Pancreas (tissue), 10 donors: ENCODE data around the gene CNTN1. TPM values are rescaled to one million over a fixed set of nuclear protein-coding genes. Genes with fewer than 3 reads are reported as not detected.

ENCODE experiments used
- ATAC-seq, 4 donors: fragments of 200-7000 bp; cut with Tn5 transposase; one replicate each; pipeline versions ENCODE4 v1.8.0 to v1.9.1; 2020; ENCODE audit warnings: mild to moderate bottlenecking in 4 of 4, moderate library complexity in 4 of 4
- DNase-seq, 6 donors: peaks; one replicate each; pipeline ENCODE4 v3.0.0-alpha.2; 2020
- FAIRE-seq: peaks from 2 replicates; lab custom pipeline; 2012; peaks lifted over from hg19 to GRCh38; lab: Jason Lieb, UNC
- H3K27ac ChIP-seq, 4 donors: fragments of 200-600 bp; sonication (generic); 1 replicate in 3 of 4; 2 replicates in 1 of 4; pipeline versions ENCODE4 v1.5.0 to v1.8.0; 2020
- H3K27me3 ChIP-seq, 4 donors: fragments of 200-600 bp; one replicate each; pipeline ENCODE4 v1.8.0; 2021
- H3K36me3 ChIP-seq, 3 donors: fragments of 200-600 bp; sonication (generic) in 1 of 3; one replicate each; pipeline versions ENCODE4 v1.5.0 to v1.8.0; 2020 to 2021
- H3K4me1 ChIP-seq, 3 donors: fragments of 200-600 bp; one replicate each; pipeline ENCODE4 v1.8.0; 2021
- H3K4me3 ChIP-seq, 4 donors: fragments of 200-600 bp; sonication (generic) in 2 of 4; one replicate each; pipeline versions ENCODE4 v1.5.0 to v1.8.0; 2020 to 2021
- H3K9me3 ChIP-seq, 4 donors: fragments of 200-600 bp; one replicate each; pipeline ENCODE4 v1.8.0; 2021
- WGBS, 2 donors: extraction: QIAGEN DNeasy Blood & Tissue Kit; methylation state at CpG; one replicate each; pipeline ENCODE4 v1.1.7; 2013; 5-methylcytosine and 5-hydroxymethylcytosine counted together
- intact Hi-C, 3 donors: fragments of 100-400 bp; cut with DNase I; formaldehyde crosslinking; loops; one replicate each; pipeline versions ENCODE4 v1.11.1 to v1.14.2; 2022
- polyA plus RNA-seq, 2 donors: library from polyadenylated mRNA; stranded (reverse); fragments of 200-250 nt; gene quantifications; one replicate each; pipeline ENCODE4 v1.2.3, GENCODE V29; 2013
- total RNA-seq, 6 donors: library from RNA; stranded (reverse); fragmentation: NEBNext Ultra II Directional in 4 of 6; extraction: Animal tissue kit (Norgen Biotek cat#: 25700) in 4 of 6; gene quantifications; one replicate each; pipeline versions ENCODE4 v1.2.1 to v1.2.4, GENCODE V29; 2021 to 2023
- TF ChIP-seq, protein P1 (sequence below), 4 donors: fragments of 200-600 bp; sonication (generic) in 3 of 4; IDR thresholded peaks; one replicate each; pipeline versions ENCODE4 v1.5.0 to v1.8.0; 2021; ENCODE audit warnings: antibody characterized with exemption in 4 of 4
- donor health status: healthy with polysubstance abuse.
- donor health status: DM: no; HTN: no; CAD: no; lungs with moderate emphysema.
- donor health status: DM: no; HTN: no; CAD: no.
- donor health status: control.
- donor health status: control.
- donor health status: Bipolar disorder and iron deficiency.
- donor health status: DM: yes; HTN: yes; CAD: no.
- donor health status: DM: no; HTN: no; CAD: no.
- donor health status: DM: no; HTN: no; CAD: no.
- donor health status: DM: yes; HTN: yes; CAD: no.

Gene CNTN1
- total and polyA plus RNA-seq, 8 donors, result 1.4 to 13.9 (median 4.6) TPM

DNA sequence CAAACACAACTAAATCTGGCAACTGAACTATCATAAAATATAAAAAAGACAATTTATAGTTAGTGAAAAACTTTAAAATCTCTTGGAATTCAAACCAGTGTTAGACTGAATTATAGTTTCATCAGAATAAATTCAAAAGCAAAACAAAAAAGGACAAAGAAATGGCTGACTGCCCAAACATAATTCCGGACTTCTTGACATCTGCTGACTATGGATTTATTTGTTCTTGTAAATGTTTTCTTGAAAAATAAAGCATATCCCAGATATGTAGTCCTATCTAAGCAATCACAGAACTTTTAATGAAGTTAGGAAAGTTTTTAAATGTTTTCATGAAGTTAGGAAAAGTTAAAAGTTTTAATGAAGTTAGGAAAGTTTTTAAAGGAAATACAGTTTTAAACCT, 45.8 kb upstream of the CNTN1 start:
- FAIRE-seq, result no peak
- DNase-seq, result no peak
- 17 to 30% methylated on average over 1 of the region's 1 CpG for WGBS, 2 donors
- H3K9me3 ChIP-seq, result no peaks in the 10 kb centered on the region
- TF ChIP-seq, protein P1, sequence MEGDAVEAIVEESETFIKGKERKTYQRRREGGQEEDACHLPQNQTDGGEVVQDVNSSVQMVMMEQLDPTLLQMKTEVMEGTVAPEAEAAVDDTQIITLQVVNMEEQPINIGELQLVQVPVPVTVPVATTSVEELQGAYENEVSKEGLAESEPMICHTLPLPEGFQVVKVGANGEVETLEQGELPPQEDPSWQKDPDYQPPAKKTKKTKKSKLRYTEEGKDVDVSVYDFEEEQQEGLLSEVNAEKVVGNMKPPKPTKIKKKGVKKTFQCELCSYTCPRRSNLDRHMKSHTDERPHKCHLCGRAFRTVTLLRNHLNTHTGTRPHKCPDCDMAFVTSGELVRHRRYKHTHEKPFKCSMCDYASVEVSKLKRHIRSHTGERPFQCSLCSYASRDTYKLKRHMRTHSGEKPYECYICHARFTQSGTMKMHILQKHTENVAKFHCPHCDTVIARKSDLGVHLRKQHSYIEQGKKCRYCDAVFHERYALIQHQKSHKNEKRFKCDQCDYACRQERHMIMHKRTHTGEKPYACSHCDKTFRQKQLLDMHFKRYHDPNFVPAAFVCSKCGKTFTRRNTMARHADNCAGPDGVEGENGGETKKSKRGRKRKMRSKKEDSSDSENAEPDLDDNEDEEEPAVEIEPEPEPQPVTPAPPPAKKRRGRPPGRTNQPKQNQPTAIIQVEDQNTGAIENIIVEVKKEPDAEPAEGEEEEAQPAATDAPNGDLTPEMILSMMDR (IDR thresholded peaks at IDR 0.05), result no peak
- H3K27ac ChIP-seq, result no peak overlapping the region
- H3K36me3 ChIP-seq, result no peaks in the 10 kb centered on the region
- H3K4me3 ChIP-seq, result no peak overlapping the region
- no peaks in the 10 kb centered on the region for H3K4me1 ChIP-seq
- ATAC-seq, result no peak
- intact Hi-C loops, result no loop called here
- H3K27me3 ChIP-seq, result no peaks in the 10 kb centered on the region

DNA sequence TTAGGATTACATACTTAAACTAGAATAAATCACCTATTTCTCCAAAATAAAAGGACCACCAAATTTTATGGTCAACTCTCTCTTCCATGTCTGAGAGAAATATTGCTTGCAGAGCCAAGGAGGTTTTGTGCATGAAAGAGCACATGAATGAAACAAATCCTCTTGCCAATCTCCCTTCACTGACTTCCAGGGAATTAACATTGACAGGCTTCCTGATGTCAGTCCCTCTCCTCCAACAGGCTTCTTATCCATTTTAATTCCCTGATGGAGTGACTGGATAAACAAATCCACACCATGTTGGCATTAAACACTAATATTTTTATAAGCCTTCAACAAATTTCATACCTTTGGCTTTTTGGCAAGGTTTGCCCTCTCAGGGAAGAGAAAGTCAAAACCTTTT, 45.3 kb upstream of the CNTN1 start:
- DNase-seq (no peak), ATAC-seq (no peak), FAIRE-seq (no peak)
- intact Hi-C loops, result no loop called here
- Histone ChIP-seq H3K36me3 (no peaks in the 10 kb centered on the region), H3K27me3 (no peaks in the 10 kb centered on the region), H3K9me3 (no peaks in the 10 kb centered on the region), H3K27ac (no peak overlapping the region), H3K4me1 (no peaks in the 10 kb centered on the region), H3K4me3 (no peak overlapping the region)
- TF ChIP-seq, protein P1 (IDR thresholded peaks at IDR 0.05), result no peak

DNA sequence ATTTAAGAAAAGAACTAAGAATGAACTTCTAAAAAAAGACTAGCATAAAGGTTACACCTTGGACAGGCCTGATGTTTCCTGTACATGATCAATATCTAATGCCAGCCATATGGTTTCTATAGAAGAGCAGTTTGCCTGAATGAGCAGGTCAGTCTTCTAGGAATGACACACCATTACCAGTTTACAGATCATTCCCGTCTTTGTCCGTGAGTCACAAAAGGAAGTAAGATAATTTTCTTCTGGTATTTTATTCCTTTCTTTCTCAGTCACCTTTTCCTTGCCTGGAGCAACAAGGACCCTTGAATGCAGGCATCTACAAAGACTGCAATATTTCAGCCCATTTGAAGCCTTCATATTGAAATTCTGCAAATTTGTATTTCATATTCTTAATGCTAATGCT, 44.6 kb upstream of the CNTN1 start:
- WGBS, 2 donors, result 66 to 84% methylated on average over 2 of the region's 2 CpGs
- TF ChIP-seq, protein P1 (IDR thresholded peaks at IDR 0.05), result no peak
- Histone ChIP-seq H3K9me3 (no peaks in the 10 kb centered on the region), H3K4me3 (no peak overlapping the region), H3K27me3 (no peaks in the 10 kb centered on the region), H3K36me3 (no peaks in the 10 kb centered on the region), H3K4me1 (no peaks in the 10 kb centered on the region), H3K27ac (no peak overlapping the region)
- ATAC-seq, result no peak
- no peak for DNase-seq
- FAIRE-seq, result no peak
- intact Hi-C loops, result no loop called here

DNA sequence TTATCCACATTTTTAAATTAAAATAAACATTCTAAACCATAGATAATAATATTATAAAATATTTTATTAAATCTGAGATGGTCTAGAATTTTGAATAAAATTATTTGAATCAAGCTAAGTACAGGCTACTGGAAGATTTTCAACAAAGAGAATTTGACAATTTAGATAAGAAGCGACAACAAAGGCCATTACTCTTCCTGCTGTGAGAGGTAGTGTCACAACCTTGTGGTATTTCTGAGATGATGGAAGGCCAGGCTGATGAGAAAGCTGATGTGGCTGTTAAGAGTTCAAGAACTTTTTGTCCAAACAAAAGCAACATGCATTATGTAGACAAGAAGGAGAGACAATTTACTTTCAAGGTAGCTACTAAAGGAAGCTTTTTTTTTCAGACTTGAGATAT, 43.7 kb upstream of the CNTN1 start:
- H3K4me3 ChIP-seq, result no peak overlapping the region
- H3K4me1 ChIP-seq, result no peaks in the 10 kb centered on the region
- 36 to 37% methylated on average over 1 of the region's 1 CpG for WGBS, 2 donors
- no peak overlapping the region for H3K27ac ChIP-seq
- TF ChIP-seq, protein P1 (IDR thresholded peaks at IDR 0.05), result no peak
- no peaks in the 10 kb centered on the region for H3K27me3 ChIP-seq
- H3K9me3 ChIP-seq, result no peaks in the 10 kb centered on the region
- no peak for ATAC-seq
- intact Hi-C loops, result no loop called here
- no peak for FAIRE-seq
- no peaks in the 10 kb centered on the region for H3K36me3 ChIP-seq
- no peak for DNase-seq

DNA sequence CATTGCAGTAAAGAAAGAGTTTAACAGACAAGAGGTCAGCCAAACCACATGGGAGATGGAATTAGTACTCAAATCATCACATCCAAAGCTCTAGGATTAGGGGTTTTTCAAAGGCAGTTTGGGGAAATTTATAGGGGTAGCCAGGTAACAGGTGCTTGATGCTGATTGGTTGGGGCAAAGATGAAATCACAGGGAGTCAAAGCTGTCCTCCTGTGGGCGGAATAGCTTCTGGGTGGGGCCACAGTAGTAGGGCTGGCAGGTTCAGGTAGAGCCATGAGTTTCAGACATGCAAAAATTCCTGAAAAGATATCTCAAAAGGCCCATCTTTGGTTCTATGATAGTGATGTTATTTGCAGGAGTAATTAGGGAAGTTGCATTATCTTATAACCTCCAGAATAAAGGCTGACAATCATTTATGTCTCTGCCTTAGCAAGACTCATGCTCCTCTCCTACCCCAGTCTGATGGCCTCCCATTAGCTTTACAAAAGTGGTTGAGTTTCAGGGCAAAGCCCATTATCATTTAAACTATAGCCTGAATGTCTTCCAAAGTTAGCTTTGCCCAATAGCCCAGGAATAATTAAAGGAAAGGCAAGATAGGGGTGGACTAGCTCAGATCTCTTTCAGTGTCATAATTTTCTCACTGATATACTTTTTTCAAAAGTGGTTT, 42.1 kb upstream of the CNTN1 start:
- intact Hi-C loops, result no loop called here
- no peak for ATAC-seq
- DNase-seq, result no peak
- Histone ChIP-seq H3K9me3 (no peaks in the 10 kb centered on the region), H3K36me3 (no peaks in the 10 kb centered on the region), H3K4me3 (no peak overlapping the region), H3K27ac (no peak overlapping the region), H3K4me1 (no peaks in the 10 kb centered on the region), H3K27me3 (no peaks in the 10 kb centered on the region)
- TF ChIP-seq, protein P1 (IDR thresholded peaks at IDR 0.05), result no peak
- WGBS, 2 donors, result 59 to 66% methylated on average over 1 of the region's 1 CpG
- no peak for FAIRE-seq
